Vagina (tissue), 2 donors: ENCODE data around the gene EIF2S1.

ENCODE experiments used
- CTCF ChIP-seq, 3 experiments: fragments of 450-650 bp in 2 of 3; fragments of 200-600 bp in 1 of 3; sonication (generic) in 1 of 3; IDR thresholded peaks; one replicate each; pipeline ENCODE4 v1.5.1; 2017 to 2019; ENCODE audit warnings: antibody characterized with exemption in 3 of 3, mild to moderate bottlenecking in 2 of 3, moderate library complexity in 2 of 3
- POLR2A ChIP-seq, 2 donors: fragments of 450-650 bp; IDR thresholded peaks; one replicate each; pipeline ENCODE4 v1.6.1; 2017; ENCODE audit warnings: antibody characterized with exemption in 2 of 2, mild to moderate bottlenecking in 2 of 2, moderate library complexity in 2 of 2
- POLR2AphosphoS5 ChIP-seq, 2 donors: sonication (generic); formaldehyde crosslinking; IDR thresholded peaks; one replicate each; pipeline ENCODE4 v1.9.0; 2017; ENCODE audit warnings: antibody characterized with exemption in 2 of 2, mild to moderate bottlenecking in 2 of 2, low read depth in 1 of 2; ENCODE audit not compliant: insufficient read depth in 1 of 2

GRCh38 chr14:67417633-67418032 is 57.5 kb downstream of the EIF2S1 start:
- no peak for TF ChIP-seq CTCF (IDR thresholded peaks at IDR 0.05)
- no peak for TF ChIP-seq POLR2A (IDR thresholded peaks at IDR 0.05)
- TF ChIP-seq POLR2AphosphoS5 (IDR thresholded peaks at IDR 0.05; ENCODE audit: insufficient read depth in 1 of 2, low read depth in 1 of 2), result no peak
